Measurements from ENCODE around the gene CCDC149.

CCDC149 gene

DNA sequence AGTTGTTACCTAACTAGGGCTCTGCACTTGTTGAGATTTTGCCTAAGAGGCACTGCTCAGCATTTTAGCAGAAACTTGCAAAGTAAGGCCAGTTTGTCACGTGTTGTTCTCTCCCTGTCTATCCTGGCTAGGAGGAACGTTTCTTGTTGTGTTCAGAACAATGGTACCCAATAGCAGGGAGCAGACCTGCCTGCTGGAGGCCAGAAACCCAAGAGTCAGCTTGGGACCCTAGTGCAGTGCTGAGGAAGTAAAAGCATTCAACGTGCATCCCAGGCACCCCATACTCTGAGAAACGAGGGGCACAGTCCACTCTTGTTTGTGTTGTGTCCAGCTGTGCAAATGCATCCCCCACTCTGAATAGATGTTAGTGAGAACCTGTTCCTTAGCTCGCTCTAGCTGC lies 75.1 kb downstream of the CCDC149 start:
- no peak for DNase-seq

DNA sequence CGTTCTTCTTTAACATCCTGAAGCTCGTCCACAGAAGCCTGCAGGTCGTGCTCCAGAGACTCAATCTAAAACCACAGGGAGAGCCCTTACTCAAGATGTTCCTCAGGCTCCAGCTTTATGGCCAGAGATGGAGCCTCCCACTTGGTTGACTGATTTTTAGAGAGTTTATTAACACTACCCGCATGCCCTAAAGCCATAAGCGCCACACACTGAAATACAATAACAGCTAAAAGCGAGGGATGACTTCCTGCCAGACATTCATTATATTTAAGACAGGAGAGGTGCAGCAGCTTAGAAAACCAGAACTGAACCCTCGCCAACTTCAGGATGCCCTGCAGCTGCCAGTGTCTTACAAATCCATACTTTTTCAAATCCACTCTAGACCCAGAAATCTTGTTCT lies 75.5 kb downstream of the CCDC149 start:
- no peak for DNase-seq

DNA sequence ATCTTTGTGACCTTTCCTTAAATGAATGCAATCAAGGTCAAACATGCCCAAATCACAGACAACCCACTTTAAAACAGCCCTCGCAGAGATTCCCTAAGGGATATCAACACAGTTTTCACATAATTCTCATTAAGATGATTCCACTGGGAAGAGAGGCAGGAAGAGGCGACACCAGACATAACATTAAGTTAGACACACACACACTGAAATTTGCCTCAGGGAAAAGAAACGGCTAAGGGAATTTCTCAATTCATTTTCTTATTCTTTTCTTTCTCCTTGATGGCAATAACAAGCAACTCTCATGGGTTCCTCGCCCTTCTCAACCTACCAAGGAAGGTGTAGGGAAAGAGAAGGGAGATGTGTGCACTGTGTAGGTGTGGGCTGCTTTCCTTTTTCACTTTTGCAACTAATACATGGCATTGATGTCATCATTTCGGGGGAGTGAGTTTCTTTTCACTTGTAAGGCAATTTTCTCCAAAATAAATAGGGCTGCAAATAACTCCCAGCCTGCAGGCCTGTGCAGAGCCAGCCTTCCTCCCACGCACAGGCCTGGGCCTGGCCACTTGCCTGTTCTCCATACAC lies 76.1 kb downstream of the CCDC149 start:
- DNase-seq, result no peak

DNA sequence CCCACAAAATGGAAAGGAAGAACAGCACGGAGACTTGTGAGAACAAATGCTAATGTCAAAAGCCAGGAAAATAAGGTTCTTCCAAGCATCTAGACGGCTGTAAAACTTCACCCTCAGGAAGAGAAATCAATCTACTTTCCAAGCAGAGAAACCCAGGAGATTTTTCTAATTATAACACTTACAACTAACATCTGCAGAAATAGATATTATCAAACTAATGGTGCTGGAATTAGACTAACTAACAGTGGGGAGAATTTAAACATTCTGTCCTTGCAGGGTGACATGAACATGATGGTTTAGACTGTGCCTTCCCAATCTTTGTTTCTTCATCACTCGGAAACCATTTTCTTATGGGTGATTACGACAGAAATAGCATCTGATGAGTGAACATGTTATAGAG lies 77.1 kb downstream of the CCDC149 start:
- no peak for DNase-seq

DNA sequence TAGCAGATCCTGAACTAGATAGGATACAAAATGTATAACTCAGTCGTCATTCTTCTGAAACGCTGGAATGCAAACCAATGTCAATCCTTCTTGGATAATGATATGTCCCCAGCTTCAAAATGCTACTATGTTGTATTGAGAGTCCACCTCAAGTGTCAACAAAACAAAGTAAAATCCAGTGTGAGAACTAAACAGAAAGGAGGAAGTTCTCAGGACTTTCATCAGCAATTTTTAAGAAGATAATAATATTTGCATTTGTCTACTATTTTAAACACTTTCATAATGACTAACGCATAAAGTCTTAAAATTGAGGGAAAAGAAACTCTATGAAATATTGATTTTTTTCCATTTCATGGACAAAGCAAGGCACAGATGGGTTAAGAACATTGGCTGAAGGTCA lies 81.2 kb downstream of the CCDC149 start:
- DNase-seq, result no peak

DNA sequence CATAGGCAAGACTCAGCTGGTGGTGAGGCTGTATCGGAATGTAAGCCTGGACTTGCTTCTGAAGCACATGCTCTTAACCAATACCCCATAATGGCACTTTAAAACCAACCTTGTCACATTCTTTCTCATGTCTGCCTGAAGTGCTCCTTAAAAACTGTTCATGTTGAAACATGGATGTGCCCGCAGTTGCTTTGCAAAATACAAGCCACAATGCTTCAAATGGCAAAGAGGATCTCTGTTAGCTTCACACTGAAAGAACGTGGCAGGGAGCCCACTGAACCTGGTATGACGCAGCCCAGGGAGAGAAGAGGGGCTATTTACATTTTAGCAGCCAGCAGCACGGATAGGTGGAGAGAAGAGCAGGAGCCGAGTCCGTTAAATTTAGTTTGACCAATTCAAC lies 88.1 kb downstream of the CCDC149 start:
- no peak for DNase-seq

DNA sequence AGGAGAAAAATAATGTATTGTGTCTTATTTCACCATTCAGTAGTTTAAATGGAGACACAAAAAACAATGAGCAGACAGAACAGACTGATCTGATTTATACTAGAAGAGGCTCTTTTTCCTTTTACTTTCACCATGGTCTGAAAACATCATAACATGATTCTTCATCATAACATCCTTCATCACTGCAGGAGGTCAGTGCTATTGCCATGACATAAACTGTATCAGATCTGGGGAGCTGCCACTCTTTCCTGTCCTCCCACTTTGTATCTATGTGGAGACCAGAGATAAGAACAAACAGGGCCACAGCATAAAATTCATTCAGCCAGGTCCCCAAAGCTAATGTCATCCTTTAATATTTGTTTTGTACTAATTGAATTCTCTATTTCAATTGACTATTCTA lies 92.3 kb downstream of the CCDC149 start:
- DNase-seq, result no peak

DNA sequence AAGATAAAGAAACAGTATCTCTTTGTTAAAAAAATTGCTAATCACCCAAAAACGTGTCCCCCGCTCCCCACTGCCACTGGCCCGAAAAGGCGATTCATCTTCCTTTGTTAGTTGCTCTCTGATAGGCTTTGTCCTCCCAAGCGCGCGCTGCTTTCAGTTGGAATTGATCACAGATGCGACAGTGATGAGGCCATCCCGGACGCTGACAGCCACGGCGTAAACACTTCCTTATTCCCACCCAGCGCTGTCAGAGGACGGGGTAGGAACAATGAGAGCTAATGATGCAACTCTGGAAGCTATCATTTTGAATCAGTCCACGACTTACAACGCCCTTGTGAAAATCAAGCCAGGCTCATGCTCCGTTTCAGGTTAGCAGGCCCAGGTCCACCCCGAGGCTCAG lies 96.0 kb downstream of the CCDC149 start:
- DNase-seq, result no peak

DNA sequence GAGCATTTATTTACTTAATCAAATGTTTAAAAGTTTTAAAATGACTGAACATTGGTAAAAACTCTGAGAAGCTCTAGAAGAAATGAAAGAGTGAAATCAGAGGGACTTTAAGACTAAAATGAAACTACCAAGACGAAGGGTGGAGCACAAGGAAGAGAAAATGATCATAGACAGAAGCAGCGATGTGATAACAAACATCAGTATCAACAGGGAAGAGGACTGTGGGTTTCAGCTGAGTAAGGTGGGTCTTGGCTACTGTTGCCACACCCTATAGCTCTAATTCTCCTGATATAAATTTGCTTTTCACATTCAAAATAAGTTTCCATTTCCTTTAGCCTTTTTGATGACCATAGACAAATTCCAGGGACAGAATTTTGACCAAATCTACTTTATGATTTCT lies 99.1 kb downstream of the CCDC149 start:
- DNase-seq, result no peak

DNA sequence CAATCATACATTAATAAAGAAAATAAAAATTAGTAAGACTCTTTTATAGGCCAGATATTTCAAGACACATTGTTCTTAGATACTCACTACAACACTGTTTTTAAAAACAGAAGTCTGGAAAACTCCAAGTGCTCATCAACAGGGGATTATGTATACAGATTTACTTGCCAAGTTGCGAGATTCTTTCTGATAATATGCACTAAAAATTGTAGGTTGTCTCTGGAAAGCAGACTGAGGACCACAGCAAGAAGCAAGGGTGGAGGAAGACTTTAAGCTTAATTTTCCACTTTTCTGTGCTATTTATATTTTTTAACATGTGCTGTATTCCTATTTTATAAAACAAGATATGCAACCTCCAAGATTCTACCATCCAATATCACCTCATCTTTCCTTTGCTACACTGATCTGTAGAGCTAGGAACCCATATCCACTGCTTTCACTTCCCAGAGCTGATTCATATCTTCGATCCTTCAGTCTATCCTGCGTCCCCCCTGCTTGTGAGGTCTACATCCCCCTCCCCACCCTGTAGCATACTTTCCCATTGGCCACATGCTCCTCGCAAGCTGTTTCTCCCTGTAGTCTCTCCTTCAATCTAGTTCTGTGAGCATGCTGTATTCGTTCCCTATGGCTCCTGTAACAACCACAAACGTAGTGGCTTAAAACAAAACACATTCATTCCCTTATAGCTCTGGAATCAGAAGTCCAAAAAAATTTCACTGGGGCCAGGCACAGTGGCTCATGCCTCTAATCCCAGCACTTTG lies 101.8 kb downstream of the CCDC149 start:
- DNase-seq, result no peak

DNA sequence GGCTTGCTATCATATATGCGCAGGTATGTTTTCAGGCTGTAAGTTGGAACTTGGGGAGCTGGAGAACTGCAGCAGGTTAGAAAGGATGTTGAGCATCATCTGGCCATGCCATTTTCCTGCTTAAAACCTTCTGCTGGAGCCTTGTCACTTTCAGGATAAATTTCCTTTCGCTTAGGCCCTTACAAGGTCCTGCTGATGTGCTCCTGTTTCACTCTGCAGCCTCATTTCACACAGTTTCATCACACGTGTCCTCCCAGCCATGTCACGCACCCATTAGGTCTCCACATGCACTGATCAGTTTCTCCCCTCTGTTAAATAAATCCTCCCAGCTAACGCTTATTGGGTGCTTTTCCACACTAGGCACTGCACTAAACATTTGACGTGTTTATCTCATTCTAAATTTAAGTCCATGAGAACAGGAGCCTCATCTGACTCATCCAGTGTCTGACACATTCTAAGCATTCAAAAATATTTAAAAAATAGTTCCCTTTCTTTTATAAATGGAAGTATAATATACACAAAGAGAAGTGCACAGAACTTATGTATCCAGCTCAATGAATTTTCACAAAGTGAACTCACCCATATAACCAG lies 102.9 kb downstream of the CCDC149 start:
- no peak for DNase-seq

DNA sequence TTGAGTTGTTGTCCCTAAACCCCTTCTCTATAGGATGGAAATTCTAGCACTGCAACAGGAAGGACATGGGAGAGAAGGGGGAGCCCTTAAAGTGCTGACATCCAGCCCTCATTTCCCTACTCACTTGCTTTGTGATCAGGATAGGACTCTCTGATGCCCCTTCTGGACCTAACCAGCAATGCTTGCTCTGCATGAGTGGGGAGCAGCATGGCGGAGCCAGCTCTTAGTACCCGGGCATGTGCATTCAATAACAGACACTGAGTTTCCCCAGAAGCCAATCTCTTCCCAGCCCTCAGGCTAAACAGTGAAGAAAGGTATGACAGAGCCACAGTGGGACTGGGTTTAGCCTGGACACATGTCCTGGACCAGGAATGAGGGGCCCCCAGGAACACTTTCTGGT lies 103.5 kb downstream of the CCDC149 start:
- DNase-seq, result no peak

DNA sequence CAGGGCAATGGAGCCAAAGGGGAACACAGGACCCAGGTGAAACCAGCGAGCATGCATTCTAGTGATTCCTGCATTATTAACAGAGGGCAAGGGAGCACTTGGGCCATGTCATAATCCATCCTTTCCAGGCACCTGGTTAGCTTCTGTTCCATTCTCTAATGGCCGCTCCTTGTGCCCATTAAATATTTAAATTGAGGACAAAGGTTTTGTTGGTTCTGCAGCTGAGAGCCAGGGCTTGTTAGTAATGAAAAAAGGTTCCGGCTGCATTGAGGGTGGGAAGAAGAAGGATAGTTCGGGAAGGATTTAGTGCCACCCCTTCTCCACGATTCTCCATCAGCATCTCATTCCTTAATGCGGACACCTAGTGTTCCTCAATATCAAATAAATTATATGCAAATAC lies 103.9 kb downstream of the CCDC149 start:
- no peak for DNase-seq

DNA sequence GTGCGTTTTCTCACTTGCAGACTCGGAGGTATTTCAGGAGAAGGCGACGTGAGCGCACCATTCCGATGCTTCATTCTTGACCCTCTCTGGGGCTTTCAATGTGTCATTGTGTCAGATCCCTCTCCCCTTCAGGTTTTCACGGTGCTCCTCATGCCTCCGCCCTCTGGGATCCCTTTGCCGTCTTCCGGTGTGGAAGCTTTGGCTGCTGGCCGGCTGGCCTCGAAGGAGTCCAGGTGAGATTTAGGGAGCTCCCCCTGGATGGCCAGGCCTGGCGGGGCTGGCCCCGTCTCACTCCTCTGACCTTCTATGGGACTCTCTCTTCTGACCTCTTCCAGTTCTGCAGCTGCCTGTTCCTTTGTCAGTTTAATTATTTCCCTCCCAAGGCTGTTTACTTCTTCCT lies 104.6 kb downstream of the CCDC149 start:
- no peak for DNase-seq

DNA sequence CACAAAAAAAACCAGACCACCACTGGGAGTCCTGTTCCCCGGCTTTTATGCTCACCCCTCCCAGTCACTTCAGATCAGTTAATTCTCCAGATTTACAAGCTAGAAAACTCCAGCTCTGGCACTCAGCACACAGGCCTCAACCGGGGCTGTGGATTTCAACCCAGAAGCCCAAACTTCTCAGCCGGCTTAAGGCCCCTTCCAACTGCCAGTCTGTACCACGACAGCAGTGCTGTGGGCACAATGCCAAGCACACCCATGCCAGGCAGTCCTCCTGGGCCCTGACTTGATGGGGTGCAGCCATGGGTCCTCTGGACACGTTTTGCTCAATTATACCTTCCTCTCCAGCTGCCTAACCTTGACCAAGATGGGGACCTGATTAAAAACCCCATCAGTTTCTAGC lies 105.2 kb downstream of the CCDC149 start:
- DNase-seq, result no peak

DNA sequence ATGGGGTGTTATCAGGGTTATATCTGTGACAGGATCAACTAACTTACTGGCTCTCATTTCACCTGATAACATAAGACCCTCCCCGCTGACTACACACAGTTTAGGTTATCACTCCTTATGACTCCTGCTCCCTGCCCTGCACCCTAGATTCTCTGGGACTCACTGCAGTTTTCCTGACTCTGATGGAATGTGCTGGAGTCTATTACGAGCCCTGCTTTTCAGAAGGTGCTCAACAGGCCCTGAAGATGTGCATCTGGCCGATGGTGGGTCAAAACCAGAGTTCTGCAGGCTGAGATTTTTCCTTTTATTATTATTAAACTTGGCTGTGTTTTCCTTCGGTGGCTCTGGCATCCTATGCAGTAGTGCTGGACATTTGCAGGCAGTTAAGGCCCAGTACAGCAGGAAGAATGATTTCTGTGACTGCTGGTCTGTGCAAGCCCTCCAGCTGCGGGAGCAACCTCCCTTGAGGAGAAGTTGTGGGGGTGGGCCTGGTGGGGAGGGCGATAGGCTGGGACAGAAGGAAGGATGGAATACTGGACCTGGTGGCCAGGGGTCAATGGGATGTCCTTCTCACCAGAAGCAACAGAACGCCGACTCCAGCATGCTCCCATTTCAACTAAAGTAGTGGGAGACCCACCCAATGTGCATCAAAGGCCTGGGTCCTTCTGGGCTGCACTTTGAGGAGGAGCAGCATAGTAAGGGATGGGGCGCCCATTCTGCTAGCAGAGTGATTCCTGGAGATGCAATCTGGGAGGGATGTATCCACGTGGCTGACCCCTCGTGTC lies 106.4 kb downstream of the CCDC149 start:
- no peak for DNase-seq

DNA sequence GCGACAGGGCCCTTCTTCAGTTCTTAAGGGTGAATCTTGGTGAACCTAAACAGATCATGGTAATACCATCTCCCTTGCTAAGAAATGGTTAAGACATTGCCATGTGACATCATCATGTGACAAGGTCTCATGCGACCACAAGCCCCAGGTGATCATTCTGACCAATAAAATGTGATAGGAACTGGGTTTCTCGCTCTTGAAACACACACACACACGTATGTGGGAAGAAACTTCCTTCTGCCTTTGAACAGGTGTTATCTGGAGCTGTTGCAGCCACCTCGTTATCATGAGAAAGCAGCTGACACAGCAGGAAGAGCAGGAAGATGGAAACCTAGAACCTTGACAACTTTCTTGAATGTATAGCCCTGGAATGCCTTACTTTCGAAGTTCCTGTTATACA lies 107.3 kb downstream of the CCDC149 start:
- DNase-seq, result no peak

DNA sequence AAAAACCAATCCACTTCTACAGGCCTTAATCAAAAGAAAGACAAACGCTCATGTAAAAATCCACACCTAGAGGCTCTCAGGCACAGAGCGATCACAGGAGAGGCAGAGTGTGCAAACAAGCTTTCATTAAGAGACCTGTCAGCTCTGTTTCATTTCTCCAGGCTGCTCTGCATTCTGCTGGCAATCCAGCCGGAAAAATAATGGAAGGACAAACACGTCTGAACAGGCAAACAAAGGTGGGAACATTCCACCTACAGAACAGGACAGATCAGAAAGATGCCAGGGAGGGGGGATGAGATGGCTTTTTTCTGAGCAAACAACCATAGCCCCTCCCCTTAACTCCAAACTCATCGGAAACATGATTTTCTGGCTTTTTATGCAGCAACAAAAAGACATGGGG lies 107.8 kb downstream of the CCDC149 start:
- no peak for DNase-seq

DNA sequence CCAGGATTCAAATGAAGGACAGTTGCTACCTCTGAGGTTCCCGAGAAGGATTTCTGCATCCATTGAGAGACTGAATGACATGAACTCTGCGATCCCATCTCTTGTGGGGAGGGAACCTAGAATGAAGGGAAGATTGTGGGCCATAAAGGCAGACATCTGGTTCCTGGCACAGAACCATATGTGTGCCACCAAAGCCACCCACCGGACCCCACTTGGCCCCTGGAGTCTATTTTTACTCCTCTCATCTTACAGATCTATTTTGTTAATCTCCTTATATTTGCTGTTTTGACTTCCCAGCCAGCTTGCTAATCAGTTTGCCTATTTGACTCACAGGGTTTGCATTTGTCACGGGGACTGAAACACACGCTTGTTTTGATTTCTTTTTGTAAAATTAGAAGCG lies 110.2 kb downstream of the CCDC149 start:
- DNase-seq, result no peak

DNA sequence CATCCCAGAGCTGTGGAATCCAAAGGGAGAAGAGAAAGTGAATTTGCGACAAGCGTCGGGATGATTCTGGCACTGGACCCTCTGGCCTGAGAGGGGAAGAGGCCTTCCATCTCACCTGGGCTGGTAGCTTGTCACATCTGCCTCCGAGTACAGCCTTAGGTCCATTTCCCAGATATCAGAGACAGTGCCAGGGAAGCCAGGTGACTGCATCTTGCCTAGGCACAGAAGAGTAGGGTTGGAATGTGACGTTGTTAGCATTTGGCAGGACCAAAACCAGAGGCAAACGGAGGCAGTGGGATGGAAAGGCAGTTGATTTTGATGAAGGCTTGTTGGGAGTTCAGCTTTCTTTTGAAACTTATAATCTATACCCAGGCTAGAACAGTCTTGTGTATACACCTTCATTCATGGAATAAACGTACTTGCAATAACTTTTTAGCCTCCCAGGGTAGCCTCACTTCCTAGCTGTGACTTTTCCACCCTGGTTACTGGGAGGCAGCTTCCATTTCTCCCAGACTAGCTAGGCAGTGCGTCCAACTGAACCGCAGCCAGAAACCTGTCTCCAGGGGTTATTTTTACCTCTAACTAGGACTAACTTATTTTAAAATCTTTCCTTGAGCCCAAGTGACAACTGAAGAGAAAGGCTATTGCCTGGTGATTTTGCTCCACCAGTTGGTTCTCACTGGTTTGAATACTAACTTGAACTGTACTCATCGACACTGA lies 111.5 kb downstream of the CCDC149 start:
- no peak for DNase-seq

DNA sequence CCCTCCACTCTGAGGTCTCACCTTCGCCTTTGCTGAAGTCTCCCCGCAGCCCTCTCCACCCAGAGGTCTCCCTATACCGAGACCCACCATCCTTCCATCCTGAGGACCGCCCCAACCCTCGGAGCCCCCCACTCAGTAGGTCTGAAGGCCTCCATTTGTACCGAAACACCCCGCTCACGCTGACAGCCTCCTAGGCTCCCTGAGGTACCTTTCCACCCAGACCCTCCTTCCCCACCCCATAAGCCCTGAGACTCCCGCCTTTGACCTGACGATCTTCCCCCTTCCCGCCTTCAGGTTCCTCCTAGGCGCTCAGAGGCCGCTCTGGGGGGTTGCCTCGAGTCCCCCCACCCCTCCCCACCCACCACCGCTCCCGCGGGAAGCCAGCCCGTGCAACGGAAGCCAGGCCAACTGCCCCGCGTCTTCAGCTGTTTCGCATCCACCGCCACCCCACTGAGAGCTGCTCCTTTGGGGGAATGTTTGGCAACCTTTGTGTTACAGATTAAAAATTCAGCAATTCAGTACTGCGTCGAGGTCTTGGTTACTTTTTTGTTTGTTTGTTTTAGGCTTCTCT lies 112.4 kb downstream of the CCDC149 start:
- DNase-seq, result peak; percentile 51

DNA sequence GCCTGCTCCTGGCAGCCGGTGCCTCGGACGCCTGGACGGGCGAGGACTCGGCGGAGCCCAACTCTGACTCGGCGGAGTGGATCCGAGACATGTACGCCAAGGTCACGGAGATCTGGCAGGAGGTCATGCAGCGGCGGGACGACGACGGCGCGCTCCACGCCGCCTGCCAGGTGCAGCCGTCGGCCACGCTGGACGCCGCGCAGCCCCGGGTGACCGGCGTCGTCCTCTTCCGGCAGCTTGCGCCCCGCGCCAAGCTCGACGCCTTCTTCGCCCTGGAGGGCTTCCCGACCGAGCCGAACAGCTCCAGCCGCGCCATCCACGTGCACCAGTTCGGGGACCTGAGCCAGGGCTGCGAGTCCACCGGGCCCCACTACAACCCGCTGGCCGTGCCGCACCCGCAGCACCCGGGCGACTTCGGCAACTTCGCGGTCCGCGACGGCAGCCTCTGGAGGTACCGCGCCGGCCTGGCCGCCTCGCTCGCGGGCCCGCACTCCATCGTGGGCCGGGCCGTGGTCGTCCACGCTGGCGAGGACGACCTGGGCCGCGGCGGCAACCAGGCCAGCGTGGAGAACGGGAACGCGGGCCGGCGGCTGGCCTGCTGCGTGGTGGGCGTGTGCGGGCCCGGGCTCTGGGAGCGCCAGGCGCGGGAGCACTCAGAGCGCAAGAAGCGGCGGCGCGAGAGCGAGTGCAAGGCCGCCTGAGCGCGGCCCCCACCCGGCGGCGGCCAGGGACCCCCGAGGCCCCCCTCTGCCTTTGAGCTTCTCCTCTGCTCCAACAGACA lies 113.1 kb downstream of the CCDC149 start:
- DNase-seq, result no peak
